ENCODE data around the gene PLXDC2. TPM values are rescaled to one million over a fixed set of nuclear protein-coding genes. Genes with fewer than 3 reads are reported as not detected.

The PLXDC2 gene
- polyA plus RNA-seq, 2 of the 4 experiments (the other 2 are of a cell fraction): 0.08 to 0.09 TPM

DNA sequence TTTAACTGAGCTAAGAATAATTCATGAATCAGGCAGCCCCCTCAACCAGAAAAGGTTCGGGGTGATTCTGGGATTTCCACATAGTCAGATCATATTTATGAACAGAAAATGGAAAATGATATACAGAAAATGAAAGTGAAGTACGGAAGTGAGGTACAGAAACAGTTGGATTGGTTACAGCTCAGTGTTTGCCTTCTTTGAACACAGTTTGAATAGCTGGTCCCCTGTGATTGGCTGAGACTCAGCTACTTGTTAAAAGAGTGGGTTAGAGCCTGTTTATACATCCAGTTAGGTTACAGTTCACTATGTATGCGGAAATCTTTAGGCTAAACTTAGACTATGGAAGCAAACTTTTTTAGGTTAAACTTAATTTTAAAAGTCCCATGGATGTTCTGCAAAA lies 511.7 kb downstream of the PLXDC2 start:
- FAIRE-seq (no peak), ATAC-seq (no peak), DNase-seq (ENCODE audit: low read depth in 1 of 2, low spot score in 1 of 2) (no peak)
- TF ChIP-seq EHMT2 (IDR thresholded peaks at IDR 0.05; ENCODE audit: low read depth): no peak
- no peak for TF ChIP-seq CHD4 (IDR thresholded peaks at IDR 0.05; ENCODE audit: borderline replicate concordance)
- TF ChIP-seq SMC3 (IDR thresholded peaks at IDR 0.05): no peak
- TF ChIP-seq, protein P1, sequence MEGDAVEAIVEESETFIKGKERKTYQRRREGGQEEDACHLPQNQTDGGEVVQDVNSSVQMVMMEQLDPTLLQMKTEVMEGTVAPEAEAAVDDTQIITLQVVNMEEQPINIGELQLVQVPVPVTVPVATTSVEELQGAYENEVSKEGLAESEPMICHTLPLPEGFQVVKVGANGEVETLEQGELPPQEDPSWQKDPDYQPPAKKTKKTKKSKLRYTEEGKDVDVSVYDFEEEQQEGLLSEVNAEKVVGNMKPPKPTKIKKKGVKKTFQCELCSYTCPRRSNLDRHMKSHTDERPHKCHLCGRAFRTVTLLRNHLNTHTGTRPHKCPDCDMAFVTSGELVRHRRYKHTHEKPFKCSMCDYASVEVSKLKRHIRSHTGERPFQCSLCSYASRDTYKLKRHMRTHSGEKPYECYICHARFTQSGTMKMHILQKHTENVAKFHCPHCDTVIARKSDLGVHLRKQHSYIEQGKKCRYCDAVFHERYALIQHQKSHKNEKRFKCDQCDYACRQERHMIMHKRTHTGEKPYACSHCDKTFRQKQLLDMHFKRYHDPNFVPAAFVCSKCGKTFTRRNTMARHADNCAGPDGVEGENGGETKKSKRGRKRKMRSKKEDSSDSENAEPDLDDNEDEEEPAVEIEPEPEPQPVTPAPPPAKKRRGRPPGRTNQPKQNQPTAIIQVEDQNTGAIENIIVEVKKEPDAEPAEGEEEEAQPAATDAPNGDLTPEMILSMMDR (IDR thresholded peaks at IDR 0.05): no peak
- TF ChIP-seq FOSB (CRISPR knock-in tag; IDR thresholded peaks at IDR 0.05): no peak
- TF ChIP-seq MYC (IDR thresholded peaks at IDR 0.05; ENCODE audit: borderline replicate concordance, low read length): no peak
- no peak for TF ChIP-seq BHLHE40 (IDR thresholded peaks at IDR 0.05; ENCODE audit: low read depth, low read length)
- no peak for TF ChIP-seq POLR2AphosphoS2 (conservative IDR thresholded peaks at IDR 0.05; ENCODE audit: low read length)
- TF ChIP-seq, protein P2, sequence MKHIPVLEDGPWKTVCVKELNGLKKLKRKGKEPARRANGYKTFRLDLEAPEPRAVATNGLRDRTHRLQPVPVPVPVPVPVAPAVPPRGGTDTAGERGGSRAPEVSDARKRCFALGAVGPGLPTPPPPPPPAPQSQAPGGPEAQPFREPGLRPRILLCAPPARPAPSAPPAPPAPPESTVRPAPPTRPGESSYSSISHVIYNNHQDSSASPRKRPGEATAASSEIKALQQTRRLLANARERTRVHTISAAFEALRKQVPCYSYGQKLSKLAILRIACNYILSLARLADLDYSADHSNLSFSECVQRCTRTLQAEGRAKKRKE (CRISPR knock-in tag; IDR thresholded peaks at IDR 0.05; ENCODE audit: low read depth): no peak
- TF ChIP-seq HOXB13 (CRISPR knock-in tag; IDR thresholded peaks at IDR 0.05; ENCODE audit: low read depth): no peak
- TF ChIP-seq GATA3 (IDR thresholded peaks at IDR 0.05; ENCODE audit: borderline replicate concordance): no peak
- TF ChIP-seq FOXS1 (CRISPR knock-in tag; IDR thresholded peaks at IDR 0.05): no peak
- no peak for TF ChIP-seq ZFP36 (IDR thresholded peaks at IDR 0.05; ENCODE audit: borderline replicate concordance, partially characterized antibody)
- no peak for TF ChIP-seq ZC3H11A (IDR thresholded peaks at IDR 0.05)
- no peak for TF ChIP-seq HOXB5 (CRISPR knock-in tag; IDR thresholded peaks at IDR 0.05)
- no peak for TF ChIP-seq POLR2A (IDR thresholded peaks at IDR 0.05; ENCODE audit: low read length)
- no peak for TF ChIP-seq KDM1A (IDR thresholded peaks at IDR 0.05; ENCODE audit: low read depth)
- ChIA-PET POLR2A (no interaction called here), CTCF (interaction anchor here (0.9 to 1.4 kb wide), 2 partner anchors 9 to 10 kb away, joined by 3 read pairs; no protein-coding TSS in a partner anchor)
- no peak overlapping the region for H3K27ac ChIP-seq
- H3K4me1 ChIP-seq: no peaks in the 10 kb centered on the region
- no peak overlapping the region for H3K4me2 ChIP-seq
- H3K9me3 ChIP-seq: no peaks in the 10 kb centered on the region
- no peak overlapping the region for H3K4me3 ChIP-seq
- 7% methylated on average over 3 of the region's 3 CpGs for WGBS (ENCODE audit: missing lambda C conversion rate)

DNA sequence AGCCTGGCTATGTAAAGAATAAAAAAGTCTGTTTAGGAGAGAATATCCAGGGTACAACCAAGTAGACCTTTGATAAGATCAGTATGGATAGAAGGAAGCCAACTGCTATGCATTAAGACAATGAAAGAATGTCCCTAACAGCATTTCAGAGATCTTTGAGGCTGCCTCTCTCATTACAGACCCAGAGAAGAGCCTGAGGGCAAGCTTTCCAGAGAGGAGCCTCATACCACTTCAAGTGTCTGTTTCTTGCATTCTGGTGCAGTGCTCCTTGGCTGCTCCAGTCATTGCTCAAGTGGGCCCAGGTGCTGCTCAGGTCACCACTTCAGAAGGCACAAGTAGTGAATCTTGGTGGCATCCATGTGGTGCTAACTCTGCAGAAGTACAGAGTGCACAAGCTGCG lies 514.0 kb downstream of the PLXDC2 start:
- Histone ChIP-seq H3K27ac (no peak overlapping the region), H3K4me2 (no peak overlapping the region), H3K9me3 (no peaks in the 10 kb centered on the region), H3K4me1 (no peaks in the 10 kb centered on the region), H3K4me3 (no peak overlapping the region)
- ATAC-seq (no peak), FAIRE-seq (no peak), DNase-seq (ENCODE audit: low read depth in 1 of 2, low spot score in 1 of 2) (no peak)
- POLR2A ChIA-PET: no interaction called here
- WGBS (ENCODE audit: missing lambda C conversion rate): no CpG with 5 or more reads among the region's 1 CpG
- CTCF ChIA-PET: no interaction called here
- TF ChIP-seq POLR2AphosphoS2 (conservative IDR thresholded peaks at IDR 0.05; ENCODE audit: low read length) (no peak), CEBPB (IDR thresholded peaks at IDR 0.05) (no peak), NPAS2 (CRISPR knock-in tag; IDR thresholded peaks at IDR 0.05; ENCODE audit: borderline replicate concordance) (no peak), FOXS1 (CRISPR knock-in tag; IDR thresholded peaks at IDR 0.05) (no peak), RARB (CRISPR knock-in tag; IDR thresholded peaks at IDR 0.05) (no peak), RFX5 (IDR thresholded peaks at IDR 0.05) (no peak), FOSB (CRISPR knock-in tag; IDR thresholded peaks at IDR 0.05) (no peak), RCOR1 (IDR thresholded peaks at IDR 0.05; ENCODE audit: low read depth, low read length) (no peak), CBX8 (IDR thresholded peaks at IDR 0.05) (no peak), JUN (IDR thresholded peaks at IDR 0.05) (no peak), NR3C1 (IDR thresholded peaks at IDR 0.05) (no peak), ESRRA (IDR thresholded peaks at IDR 0.05; ENCODE audit: borderline replicate concordance, low read length) (no peak), KDM5A (IDR thresholded peaks at IDR 0.05) (no peak)
- TF ChIP-seq, protein P3, sequence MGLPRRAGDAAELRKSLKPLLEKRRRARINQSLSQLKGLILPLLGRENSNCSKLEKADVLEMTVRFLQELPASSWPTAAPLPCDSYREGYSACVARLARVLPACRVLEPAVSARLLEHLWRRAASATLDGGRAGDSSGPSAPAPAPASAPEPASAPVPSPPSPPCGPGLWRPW (IDR thresholded peaks at IDR 0.05): no peak
- TF ChIP-seq, protein P4, sequence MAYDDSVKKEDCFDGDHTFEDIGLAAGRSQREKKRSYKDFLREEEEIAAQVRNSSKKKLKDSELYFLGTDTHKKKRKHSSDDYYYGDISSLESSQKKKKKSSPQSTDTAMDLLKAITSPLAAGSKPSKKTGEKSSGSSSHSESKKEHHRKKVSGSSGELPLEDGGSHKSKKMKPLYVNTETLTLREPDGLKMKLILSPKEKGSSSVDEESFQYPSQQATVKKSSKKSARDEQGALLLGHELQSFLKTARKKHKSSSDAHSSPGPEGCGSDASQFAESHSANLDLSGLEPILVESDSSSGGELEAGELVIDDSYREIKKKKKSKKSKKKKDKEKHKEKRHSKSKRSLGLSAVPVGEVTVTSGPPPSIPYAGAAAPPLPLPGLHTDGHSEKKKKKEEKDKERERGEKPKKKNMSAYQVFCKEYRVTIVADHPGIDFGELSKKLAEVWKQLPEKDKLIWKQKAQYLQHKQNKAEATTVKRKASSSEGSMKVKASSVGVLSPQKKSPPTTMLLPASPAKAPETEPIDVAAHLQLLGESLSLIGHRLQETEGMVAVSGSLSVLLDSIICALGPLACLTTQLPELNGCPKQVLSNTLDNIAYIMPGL (CRISPR knock-in tag; IDR thresholded peaks at IDR 0.05; ENCODE audit: borderline replicate concordance): no peak
- TF ChIP-seq, protein P5, sequence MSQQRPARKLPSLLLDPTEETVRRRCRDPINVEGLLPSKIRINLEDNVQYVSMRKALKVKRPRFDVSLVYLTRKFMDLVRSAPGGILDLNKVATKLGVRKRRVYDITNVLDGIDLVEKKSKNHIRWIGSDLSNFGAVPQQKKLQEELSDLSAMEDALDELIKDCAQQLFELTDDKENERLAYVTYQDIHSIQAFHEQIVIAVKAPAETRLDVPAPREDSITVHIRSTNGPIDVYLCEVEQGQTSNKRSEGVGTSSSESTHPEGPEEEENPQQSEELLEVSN (IDR thresholded peaks at IDR 0.05; ENCODE audit: borderline replicate concordance, low read depth): no peak
- TF ChIP-seq, protein P6, sequence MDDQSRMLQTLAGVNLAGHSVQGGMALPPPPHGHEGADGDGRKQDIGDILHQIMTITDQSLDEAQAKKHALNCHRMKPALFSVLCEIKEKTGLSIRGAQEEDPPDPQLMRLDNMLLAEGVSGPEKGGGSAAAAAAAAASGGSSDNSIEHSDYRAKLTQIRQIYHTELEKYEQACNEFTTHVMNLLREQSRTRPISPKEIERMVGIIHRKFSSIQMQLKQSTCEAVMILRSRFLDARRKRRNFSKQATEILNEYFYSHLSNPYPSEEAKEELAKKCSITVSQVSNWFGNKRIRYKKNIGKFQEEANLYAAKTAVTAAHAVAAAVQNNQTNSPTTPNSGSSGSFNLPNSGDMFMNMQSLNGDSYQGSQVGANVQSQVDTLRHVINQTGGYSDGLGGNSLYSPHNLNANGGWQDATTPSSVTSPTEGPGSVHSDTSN (IDR thresholded peaks at IDR 0.05): no peak

Measured in A549 (cell line).